ENCODE measurements around the gene HELB.

HELB gene

GRCh38 chr12:66371982-66372381 lies 69.7 kb downstream of the HELB start:
- CTCF ChIA-PET: interaction anchor here (1.0 kb wide), 1 partner anchor 17 kb away, joined by 3 read pairs; no protein-coding TSS in a partner anchor
- no peak for DNase-seq (ENCODE audit: extremely low spot score)
- no peak for TF ChIP-seq CTCF (IDR thresholded peaks at IDR 0.05; ENCODE audit: control extremely low read depth, extremely low read depth, low read depth, missing control alignments)
- POLR2A ChIA-PET: no interaction called here

- ChIA-PET CTCF (interaction anchor here (0.8 to 1.7 kb wide), 5 partner anchors 9 to 319 kb away, joined by 3 to 4 read pairs (median 3); no protein-coding TSS in a partner anchor), POLR2A (no interaction called here)
- DNase-seq (ENCODE audit: extremely low spot score): no peak
- no peak for TF ChIP-seq CTCF (IDR thresholded peaks at IDR 0.05; ENCODE audit: control extremely low read depth, extremely low read depth, low read depth, missing control alignments)
Measured at GRCh38 chr12:66375560-66375959, 73.3 kb downstream of the HELB start.

GRCh38 chr12:66379616-66380015 lies 77.3 kb downstream of the HELB start:
- TF ChIP-seq CTCF (IDR thresholded peaks at IDR 0.05; ENCODE audit: control extremely low read depth, extremely low read depth, low read depth, missing control alignments): no peak
- ChIA-PET POLR2A (no interaction called here), CTCF (interaction anchor here (1.4 to 1.8 kb wide), 2 partner anchors 9 to 12 kb away, joined by 3 to 5 read pairs; no protein-coding TSS in a partner anchor)
- no peak for DNase-seq (ENCODE audit: extremely low spot score)

- CTCF ChIA-PET: interaction anchor here (0.7 to 1.4 kb wide), 3 partner anchors 10 to 315 kb away, joined by 3 to 5 read pairs (median 3); no protein-coding TSS in a partner anchor
- TF ChIP-seq CTCF (IDR thresholded peaks at IDR 0.05; ENCODE audit: control extremely low read depth, extremely low read depth, low read depth, missing control alignments): no peak
- no peak for DNase-seq (ENCODE audit: extremely low spot score)
- POLR2A ChIA-PET: no interaction called here
Measured at GRCh38 chr12:66380769-66381535, 78.7 kb downstream of the HELB start.

- no peak for DNase-seq (ENCODE audit: extremely low spot score)
- POLR2A ChIA-PET: no interaction called here
Measured at GRCh38 chr12:66387117-66387516, 84.8 kb downstream of the HELB start.

More at GRCh38 chr12:66387117-66387516, 84.8 kb downstream of the HELB start:
- TF ChIP-seq CTCF (IDR thresholded peaks at IDR 0.05; ENCODE audit: control extremely low read depth, extremely low read depth, low read depth, missing control alignments): no peak
- CTCF ChIA-PET: interaction anchor here (1.3 kb wide), 2 partner anchors 8 to 16 kb away, joined by 3 read pairs; no protein-coding TSS in a partner anchor

All from GM10248 (cell line).